K562 (cell line): Measurements from ENCODE around the gene ARL5C. TPM values are rescaled to one million over a fixed set of nuclear protein-coding genes. Genes with fewer than 3 reads are reported as not detected.

Source experiments
- ARNT ChIP-seq, 2 experiments: fragments of 450-650 bp; IDR thresholded peaks; 2 replicates each; pipeline ENCODE4 v1.6.1; 2016; ENCODE audit warnings: mild to moderate bottlenecking in 1 of 2
- ATF1 ChIP-seq, 2 experiments: fragments of 450-650 bp in 1 of 2; IDR thresholded peaks; 2 replicates each; pipeline ENCODE4 v1.6.1; 2016; ENCODE audit warnings: missing compliant biosample characterization in 1 of 2, missing genetic modification characterization in 1 of 2
- ATF3 ChIP-seq, 2 experiments: fragments of 450-650 bp in 1 of 2; sonication (generic) in 1 of 2; formaldehyde crosslinking in 1 of 2; IDR thresholded peaks in 1 of 2; conservative IDR thresholded peaks in 1 of 2; 2 replicates each; pipeline versions ENCODE4 v1.6.1 to v1.8.1; 2016 to 2023; ENCODE audit warnings: mild to moderate bottlenecking in 2 of 2, moderate library complexity in 2 of 2, inconsistent platforms in 1 of 2, missing genetic modification reagents in 1 of 2
- ATF4 ChIP-seq: fragments of 450-650 bp; formaldehyde crosslinking; IDR thresholded peaks from 2 replicates; pipeline ENCODE4 v1.4.0; 2022; ENCODE audit warnings: mild to moderate bottlenecking, moderate library complexity
- CBX2 ChIP-seq: fragments of 200-600 bp; sonication (generic); IDR thresholded peaks from one replicate; pipeline ENCODE4 v1.6.1; 2012; ENCODE audit warnings: mild to moderate bottlenecking, low read length, inconsistent platforms; ENCODE audit not compliant: insufficient read depth, poor library complexity, severe bottlenecking
- EZH2 ChIP-seq: IDR thresholded peaks from 2 replicates; pipeline ENCODE4 v1.6.1; 2012; ENCODE audit warnings: low read depth, mild to moderate bottlenecking, inconsistent platforms, low read length, borderline replicate concordance
- GABPA ChIP-seq: fragments of 200-800 bp; sonication (Bioruptor generic); conservative IDR thresholded peaks from 2 replicates; pipeline ENCODE4 v1.6.1; 2016; ENCODE audit warnings: low read depth, missing genetic modification characterization, missing compliant biosample characterization
- GTF2E2 ChIP-seq: fragments of 200-800 bp; sonication (Bioruptor generic); IDR thresholded peaks from 2 replicates; pipeline ENCODE4 v1.6.1; 2016; ENCODE audit warnings: missing genetic modification characterization, missing compliant biosample characterization
- HIVEP1 ChIP-seq: fragments of 250-450 bp; sonication (Bioruptor Pico); IDR thresholded peaks from 2 replicates; pipeline ENCODE4 v1.4.0; 2020; ENCODE audit warnings: mild to moderate bottlenecking
- L3MBTL2 ChIP-seq: fragments of 450-650 bp; IDR thresholded peaks from 2 replicates; pipeline ENCODE4 v1.6.1; 2016; ENCODE audit warnings: mild to moderate bottlenecking, moderate library complexity
- MBD1 ChIP-seq: fragments of 250-450 bp; sonication (Bioruptor Pico); IDR thresholded peaks from 2 replicates; pipeline ENCODE4 v1.8.0; 2022; ENCODE audit warnings: inconsistent platforms
- MCM3 ChIP-seq: fragments of 450-650 bp; IDR thresholded peaks from 2 replicates; pipeline ENCODE4 v1.6.1; 2016
- MXI1 ChIP-seq: IDR thresholded peaks from 2 replicates; pipeline ENCODE4 v1.6.1; 2011; ENCODE audit warnings: low read depth, mild to moderate bottlenecking, improper control_type of control experiment, low read length
- NONO ChIP-seq, 2 experiments: fragments of 200-400 bp in 1 of 2; fragments of 450-650 bp in 1 of 2; formaldehyde crosslinking in 1 of 2; IDR thresholded peaks; 2 replicates each; pipeline ENCODE4 v1.6.1; 2017; ENCODE audit warnings: low read depth in 2 of 2, mild to moderate bottlenecking in 2 of 2, moderate library complexity in 2 of 2, low read length in 1 of 2
- NRF1 ChIP-seq, 2 experiments: fragments of 450-650 bp; IDR thresholded peaks in 1 of 2; conservative IDR thresholded peaks in 1 of 2; 2 replicates each; pipeline ENCODE4 v1.6.1; 2014; ENCODE audit warnings: mild to moderate bottlenecking in 2 of 2
- NUFIP1 ChIP-seq: fragments of 450-650 bp; IDR thresholded peaks from 2 replicates; pipeline ENCODE4 v1.6.1; 2018; ENCODE audit not compliant: partially characterized antibody
- PCBP2 ChIP-seq: fragments of 200-400 bp; formaldehyde crosslinking; IDR thresholded peaks from 2 replicates; pipeline ENCODE4 v1.6.1; 2018; ENCODE audit warnings: low read length, low read depth, mild to moderate bottlenecking, moderate library complexity; ENCODE audit not compliant: poor library complexity, severe bottlenecking
- PURB ChIP-seq: sonication (generic); formaldehyde crosslinking; IDR thresholded peaks from 2 replicates; pipeline ENCODE4 v1.9.0; 2021; ENCODE audit warnings: low read depth, mild to moderate bottlenecking, missing genetic modification reagents
- SIRT6 ChIP-seq: IDR thresholded peaks from one replicate; pipeline ENCODE4 v1.6.1; 2012; ENCODE audit warnings: low read depth, mild to moderate bottlenecking, control low read depth, inconsistent platforms, low read length, moderate library complexity
- SOX6 ChIP-seq: fragments of 450-650 bp; IDR thresholded peaks from 2 replicates; pipeline ENCODE4 v1.6.1; 2014; ENCODE audit warnings: mild to moderate bottlenecking
- SP1 ChIP-seq: sonication (generic); formaldehyde crosslinking; IDR thresholded peaks from 2 replicates; pipeline ENCODE4 v1.8.1; 2022; ENCODE audit warnings: mild to moderate bottlenecking, missing genetic modification reagents
- TAF15 ChIP-seq: fragments of 200-400 bp; formaldehyde crosslinking; IDR thresholded peaks from 2 replicates; pipeline ENCODE4 v1.6.1; 2017; ENCODE audit warnings: mild to moderate bottlenecking, low read depth, low read length, moderate library complexity
- USF1 ChIP-seq: sonication (generic); formaldehyde crosslinking; IDR thresholded peaks from 2 replicates; pipeline ENCODE4 v1.9.0; 2022; ENCODE audit warnings: mild to moderate bottlenecking, missing genetic modification reagents
- YBX1 ChIP-seq: fragments of 450-650 bp; IDR thresholded peaks from 2 replicates; pipeline ENCODE4 v1.7.1; 2016; ENCODE audit warnings: mild to moderate bottlenecking
- ZNF436 ChIP-seq: fragments of 250-450, 450-650 bp; sonication (Bioruptor Pico); formaldehyde crosslinking; IDR thresholded peaks from 2 replicates; pipeline ENCODE4 v1.7.0; 2020; ENCODE audit warnings: mild to moderate bottlenecking
- polyA plus RNA-seq, 8 experiments: library from polyadenylated mRNA; depleted of rRNA in 4 of 8; stranded (reverse) in 5 of 8; unstranded in 3 of 8; fragments of >200 nt; fragmentation: Nextera tagmentation in 2 of 8; fragmentation: Illumina TruSeq in 1 of 8; extraction: Ambion mirVana in 2 of 8; extraction: Trizol in 1 of 8; gene quantifications; 2 replicates each; pipeline versions ENCODE4 v1.2.1 to v1.2.3, GENCODE V29; 2011 to 2014; ENCODE audit warnings: inconsistent platforms in 1 of 8, missing spikeins in 1 of 8
- total RNA-seq, 7 experiments: library from RNA; depleted of rRNA in 6 of 7; stranded (reverse); fragments of >200 nt in 6 of 7; fragmentation: Illumina TruSeq in 2 of 7; extraction: Trizol in 2 of 7; gene quantifications; 2 replicates each; pipeline versions ENCODE4 v1.2.1 to v1.2.3, GENCODE V29; 2011 to 2021; ENCODE audit warnings: low replicate concordance in 1 of 7

Gene ARL5C
- total and polyA plus RNA-seq, 9 of the 15 experiments (the other 6 are each of a cell fraction or from before 2014, with no cell fraction given), result not detected

- TF ChIP-seq GABPA (tag), result no peak
- TF ChIP-seq L3MBTL2, result peak; percentile 48
- TF ChIP-seq GTF2E2, result no peak
- TF ChIP-seq NONO (IDR thresholded peaks at IDR 0.05; ENCODE audit: low read depth in 2 of 2, low read length in 1 of 2), result no peak
- TF ChIP-seq NRF1 (conservative IDR thresholded peaks at IDR 0.05 in 1 of 2, IDR thresholded peaks at IDR 0.05 in 1 of 2), result peak in 1 of 2 experiments; percentile 37; a peak in 1 of 4 replicates
- no peak for TF ChIP-seq ARNT (IDR thresholded peaks at IDR 0.05)
- no peak for TF ChIP-seq TAF15
- no peak for TF ChIP-seq YBX1
- no peak for TF ChIP-seq SP1 (CRISPR knock-in tag)
- no peak for TF ChIP-seq EZH2
- TF ChIP-seq NUFIP1, result no peak
- TF ChIP-seq MBD1, result no peak
- TF ChIP-seq ATF1 (CRISPR knock-in tag; IDR thresholded peaks at IDR 0.05), result no peak
- peak; percentile 7; the same call in 1 of the 2 replicates for TF ChIP-seq ATF1 (tag; IDR thresholded peaks at IDR 0.05)
- no peak for TF ChIP-seq PURB (CRISPR knock-in tag)
- TF ChIP-seq USF1 (CRISPR knock-in tag), result no peak
- TF ChIP-seq PCBP2, result no peak
- no peak for TF ChIP-seq ATF4 (CRISPR knock-in tag)
- no peak for TF ChIP-seq SIRT6
- no peak for TF ChIP-seq CBX2
- TF ChIP-seq ATF3 (IDR thresholded peaks at IDR 0.05), result no peak
- TF ChIP-seq ATF3 (CRISPR knock-in tag; conservative IDR thresholded peaks at IDR 0.05), result no peak
- TF ChIP-seq SOX6, result no peak
- no peak for TF ChIP-seq ZNF436
- TF ChIP-seq MCM3, result no peak
- no peak for TF ChIP-seq MXI1
- TF ChIP-seq HIVEP1 (CRISPR knock-in tag), result no peak
These were observed 31.6 kb upstream of the ARL5C start, which contains the start of gene CACNB1 (continued) for GRCh38 chr17:39197380-39198185.
